NT2/D1 (cell line): ENCODE measurements around the gene SPATA19.

Source experiments
- SUZ12 ChIP-seq: IDR thresholded peaks from 2 replicates; pipeline ENCODE4 v1.6.1; 2011; ENCODE audit not compliant: insufficient read length, insufficient read depth; ENCODE audit errors: extremely low read depth
- YY1 ChIP-seq: IDR thresholded peaks from 2 replicates; pipeline ENCODE4 v1.6.1; 2011; ENCODE audit not compliant: insufficient read length, insufficient read depth
- ZNF274 ChIP-seq: IDR thresholded peaks from 2 replicates; pipeline ENCODE4 v1.6.1; 2011; ENCODE audit warnings: mild to moderate bottlenecking, low read depth, low read length

- TF ChIP-seq ZNF274 (no peak), YY1 (no peak), SUZ12 (no peak)
Measured at GRCh38 chr11:133845413-133845812, at the start of gene SPATA19.
